ENCODE measurements around the gene ATG4C. TPM values are rescaled to one million over a fixed set of nuclear protein-coding genes. Genes with fewer than 3 reads are reported as not detected.

Gene ATG4C
- total and polyA plus RNA-seq, 2 donors, result 11.5 to 13.1 TPM

- Histone ChIP-seq H3K36me3 (ENCODE audit: control insufficient read depth in 2 of 2, insufficient read depth in 2 of 2, low read length in 1 of 2) (no peaks in the 10 kb centered on the region), H3K27me3 (ENCODE audit: control insufficient read depth in 2 of 2, insufficient read depth in 1 of 2, low read length in 1 of 2) (no peaks in the 10 kb centered on the region), H3K4me3 (ENCODE audit: low read length in 2 of 2) (no peak overlapping the region), H3K27ac (ENCODE audit: low read depth in 1 of 2, low read length in 1 of 2) (no peak overlapping the region), H3K9me3 (ENCODE audit: control insufficient read depth in 2 of 2, insufficient read depth in 1 of 2, low read length in 1 of 2) (no peaks in the 10 kb centered on the region), H3K4me1 (ENCODE audit: control insufficient read depth in 2 of 2, insufficient read depth in 2 of 2, low read length in 2 of 2) (no peaks in the 10 kb centered on the region)
- DNase-seq (ENCODE audit: low read depth in 6 of 9, low spot score in 9 of 9), result no peak
- 6% methylated on average over 1 of the region's 1 CpG for WGBS
These were observed 10.1 kb downstream of the ATG4C start for GRCh38 chr1:62794053-62794452.

GRCh38 chr1:62796221-62796620 is 12.3 kb downstream of the ATG4C start:
- Histone ChIP-seq H3K27me3 (ENCODE audit: control insufficient read depth in 2 of 2, insufficient read depth in 1 of 2, low read length in 1 of 2) (no peaks in the 10 kb centered on the region), H3K4me3 (ENCODE audit: low read length in 2 of 2) (no peak overlapping the region), H3K36me3 (ENCODE audit: control insufficient read depth in 2 of 2, insufficient read depth in 2 of 2, low read length in 1 of 2) (no peaks in the 10 kb centered on the region), H3K9me3 (ENCODE audit: control insufficient read depth in 2 of 2, insufficient read depth in 1 of 2, low read length in 1 of 2) (no peaks in the 10 kb centered on the region), H3K27ac (ENCODE audit: low read depth in 1 of 2, low read length in 1 of 2) (no peak overlapping the region), H3K4me1 (ENCODE audit: control insufficient read depth in 2 of 2, insufficient read depth in 2 of 2, low read length in 2 of 2) (no peaks in the 10 kb centered on the region)
- no peak for DNase-seq (ENCODE audit: low read depth in 6 of 9, low spot score in 9 of 9)

- peaks cover 0 to 4% of the 10 kb centered on the region in 2 donors for H3K36me3 ChIP-seq (ENCODE audit: control insufficient read depth in 2 of 2, insufficient read depth in 2 of 2, low read length in 1 of 2)
- H3K4me1 ChIP-seq (ENCODE audit: control insufficient read depth in 2 of 2, insufficient read depth in 2 of 2, low read length in 2 of 2), result no peaks in the 10 kb centered on the region
- H3K27ac ChIP-seq (ENCODE audit: low read depth in 1 of 2, low read length in 1 of 2), result no peak overlapping the region
- H3K9me3 ChIP-seq (ENCODE audit: control insufficient read depth in 2 of 2, insufficient read depth in 1 of 2, low read length in 1 of 2), result no peaks in the 10 kb centered on the region
- H3K27me3 ChIP-seq (ENCODE audit: control insufficient read depth in 2 of 2, insufficient read depth in 1 of 2, low read length in 1 of 2), result no peaks in the 10 kb centered on the region
- no peak for DNase-seq (ENCODE audit: low read depth in 6 of 9, low spot score in 9 of 9)
- no peak overlapping the region for H3K4me3 ChIP-seq (ENCODE audit: low read length in 2 of 2)
- WGBS, result 97% methylated on average over 2 of the region's 2 CpGs
These were observed 15.8 kb downstream of the ATG4C start for GRCh38 chr1:62799688-62800087.

GRCh38 chr1:62800281-62800680 is 16.3 kb downstream of the ATG4C start:
- no peaks in the 10 kb centered on the region for H3K27me3 ChIP-seq (ENCODE audit: control insufficient read depth in 2 of 2, insufficient read depth in 1 of 2, low read length in 1 of 2)
- H3K4me1 ChIP-seq (ENCODE audit: control insufficient read depth in 2 of 2, insufficient read depth in 2 of 2, low read length in 2 of 2), result no peaks in the 10 kb centered on the region
- H3K27ac ChIP-seq (ENCODE audit: low read depth in 1 of 2, low read length in 1 of 2), result no peak overlapping the region
- 57% methylated on average over 3 of the region's 3 CpGs for WGBS
- H3K36me3 ChIP-seq (ENCODE audit: control insufficient read depth in 2 of 2, insufficient read depth in 2 of 2, low read length in 1 of 2), result peaks cover 0 to 4% of the 10 kb centered on the region in 2 donors
- no peak for DNase-seq (ENCODE audit: low read depth in 6 of 9, low spot score in 9 of 9)
- H3K4me3 ChIP-seq (ENCODE audit: low read length in 2 of 2), result no peak overlapping the region
- no peaks in the 10 kb centered on the region for H3K9me3 ChIP-seq (ENCODE audit: control insufficient read depth in 2 of 2, insufficient read depth in 1 of 2, low read length in 1 of 2)

GRCh38 chr1:62800825-62801306 is 16.9 kb downstream of the ATG4C start:
- H3K4me1 ChIP-seq (ENCODE audit: control insufficient read depth in 2 of 2, insufficient read depth in 2 of 2, low read length in 2 of 2), result no peaks in the 10 kb centered on the region
- peak in 2 of 9 donors; percentile 7 to 36 for DNase-seq (ENCODE audit: low read depth in 6 of 9, low spot score in 9 of 9)
- no peaks in the 10 kb centered on the region for H3K9me3 ChIP-seq (ENCODE audit: control insufficient read depth in 2 of 2, insufficient read depth in 1 of 2, low read length in 1 of 2)
- no peak overlapping the region for H3K4me3 ChIP-seq (ENCODE audit: low read length in 2 of 2)
- peaks cover 0 to 4% of the 10 kb centered on the region in 2 donors for H3K36me3 ChIP-seq (ENCODE audit: control insufficient read depth in 2 of 2, insufficient read depth in 2 of 2, low read length in 1 of 2)
- WGBS, result 25% methylated on average over 3 of the region's 3 CpGs
- H3K27me3 ChIP-seq (ENCODE audit: control insufficient read depth in 2 of 2, insufficient read depth in 1 of 2, low read length in 1 of 2), result no peaks in the 10 kb centered on the region
- H3K27ac ChIP-seq (ENCODE audit: low read depth in 1 of 2, low read length in 1 of 2), result no peak overlapping the region

- peaks cover 0 to 3% of the 10 kb centered on the region in 2 donors for H3K36me3 ChIP-seq (ENCODE audit: control insufficient read depth in 2 of 2, insufficient read depth in 2 of 2, low read length in 1 of 2)
- 98% methylated on average over 3 of the region's 3 CpGs for WGBS
- no peaks in the 10 kb centered on the region for H3K27me3 ChIP-seq (ENCODE audit: control insufficient read depth in 2 of 2, insufficient read depth in 1 of 2, low read length in 1 of 2)
- no peaks in the 10 kb centered on the region for H3K4me1 ChIP-seq (ENCODE audit: control insufficient read depth in 2 of 2, insufficient read depth in 2 of 2, low read length in 2 of 2)
- no peak overlapping the region for H3K27ac ChIP-seq (ENCODE audit: low read depth in 1 of 2, low read length in 1 of 2)
- no peak overlapping the region for H3K4me3 ChIP-seq (ENCODE audit: low read length in 2 of 2)
- DNase-seq (ENCODE audit: low read depth in 6 of 9, low spot score in 9 of 9), result no peak
- H3K9me3 ChIP-seq (ENCODE audit: control insufficient read depth in 2 of 2, insufficient read depth in 1 of 2, low read length in 1 of 2), result no peaks in the 10 kb centered on the region
These were observed 25.9 kb downstream of the ATG4C start for GRCh38 chr1:62809788-62810187.

GRCh38 chr1:62810420-62811274 is 26.7 kb downstream of the ATG4C start:
- H3K9me3 ChIP-seq (ENCODE audit: control insufficient read depth in 2 of 2, insufficient read depth in 1 of 2, low read length in 1 of 2), result no peaks in the 10 kb centered on the region
- H3K27ac ChIP-seq (ENCODE audit: low read depth in 1 of 2, low read length in 1 of 2), result no peak overlapping the region
- WGBS, result 92% methylated on average over 6 of the region's 6 CpGs
- no peak for DNase-seq (ENCODE audit: low read depth in 6 of 9, low spot score in 9 of 9)
- H3K27me3 ChIP-seq (ENCODE audit: control insufficient read depth in 2 of 2, insufficient read depth in 1 of 2, low read length in 1 of 2), result no peaks in the 10 kb centered on the region
- H3K4me3 ChIP-seq (ENCODE audit: low read length in 2 of 2), result no peak overlapping the region
- no peaks in the 10 kb centered on the region for H3K4me1 ChIP-seq (ENCODE audit: control insufficient read depth in 2 of 2, insufficient read depth in 2 of 2, low read length in 2 of 2)
- H3K36me3 ChIP-seq (ENCODE audit: control insufficient read depth in 2 of 2, insufficient read depth in 2 of 2, low read length in 1 of 2), result peaks cover 0 to 3% of the 10 kb centered on the region in 2 donors

GRCh38 chr1:62823556-62823955 is 39.6 kb downstream of the ATG4C start:
- Histone ChIP-seq H3K27me3 (ENCODE audit: control insufficient read depth in 2 of 2, insufficient read depth in 1 of 2, low read length in 1 of 2) (no peaks in the 10 kb centered on the region), H3K4me3 (ENCODE audit: low read length in 2 of 2) (no peak overlapping the region), H3K9me3 (ENCODE audit: control insufficient read depth in 2 of 2, insufficient read depth in 1 of 2, low read length in 1 of 2) (no peaks in the 10 kb centered on the region), H3K4me1 (ENCODE audit: control insufficient read depth in 2 of 2, insufficient read depth in 2 of 2, low read length in 2 of 2) (no peaks in the 10 kb centered on the region), H3K36me3 (ENCODE audit: control insufficient read depth in 2 of 2, insufficient read depth in 2 of 2, low read length in 1 of 2) (peaks cover 0 to 6% of the 10 kb centered on the region in 2 donors), H3K27ac (ENCODE audit: low read depth in 1 of 2, low read length in 1 of 2) (no peak overlapping the region)
- no peak for DNase-seq (ENCODE audit: low read depth in 6 of 9, low spot score in 9 of 9)
- 98% methylated on average over 4 of the region's 4 CpGs for WGBS

- 97% methylated on average over 2 of the region's 2 CpGs for WGBS
- Histone ChIP-seq H3K27ac (ENCODE audit: low read depth in 1 of 2, low read length in 1 of 2) (no peak overlapping the region), H3K36me3 (ENCODE audit: control insufficient read depth in 2 of 2, insufficient read depth in 2 of 2, low read length in 1 of 2) (peaks cover 0 to 4% of the 10 kb centered on the region in 2 donors), H3K9me3 (ENCODE audit: control insufficient read depth in 2 of 2, insufficient read depth in 1 of 2, low read length in 1 of 2) (no peaks in the 10 kb centered on the region), H3K4me3 (ENCODE audit: low read length in 2 of 2) (no peak overlapping the region), H3K4me1 (ENCODE audit: control insufficient read depth in 2 of 2, insufficient read depth in 2 of 2, low read length in 2 of 2) (no peaks in the 10 kb centered on the region), H3K27me3 (ENCODE audit: control insufficient read depth in 2 of 2, insufficient read depth in 1 of 2, low read length in 1 of 2) (no peaks in the 10 kb centered on the region)
- no peak for DNase-seq (ENCODE audit: low read depth in 6 of 9, low spot score in 9 of 9)
These were observed 43.0 kb downstream of the ATG4C start for GRCh38 chr1:62826901-62827300.
